NCI-H2196 treated with DMSO at 0.1 percent for 48 hours (cell line): Measurements from ENCODE around the gene ANKS3.

Source experiments
- DNase-seq: peaks from one replicate; lab custom pipeline; 2025; ENCODE audit not compliant: unreplicated experiment; lab: John Stamatoyannopoulos, UW

The ANKS3 gene

GRCh38 chr16:4734063-4734729 lies at the start of gene ANKS3, which contains the start of gene DNAAF8:
TSS of gene ANKS3 (minus strand) at chr16:4734271. CDS start at chr16:4730149, 4,122 bp downstream.
TSS of gene DNAAF8 (plus strand) at chr16:4734537. CDS start at chr16:4736515, 1,978 bp downstream.
- peak; percentile 94 for DNase-seq

GRCh38 chr16:4783251-4783950 lies 49.3 kb upstream of the ANKS3 start:
- no peak for DNase-seq

- no peak for DNase-seq
Observed at GRCh38 chr16:4780235-4780634, 46.2 kb upstream of the ANKS3 start.

- no peak for DNase-seq
Observed at GRCh38 chr16:4778050-4778392, 44.0 kb upstream of the ANKS3 start.

- no peak for DNase-seq
Observed at GRCh38 chr16:4777339-4778049, 43.4 kb upstream of the ANKS3 start.

DNA sequence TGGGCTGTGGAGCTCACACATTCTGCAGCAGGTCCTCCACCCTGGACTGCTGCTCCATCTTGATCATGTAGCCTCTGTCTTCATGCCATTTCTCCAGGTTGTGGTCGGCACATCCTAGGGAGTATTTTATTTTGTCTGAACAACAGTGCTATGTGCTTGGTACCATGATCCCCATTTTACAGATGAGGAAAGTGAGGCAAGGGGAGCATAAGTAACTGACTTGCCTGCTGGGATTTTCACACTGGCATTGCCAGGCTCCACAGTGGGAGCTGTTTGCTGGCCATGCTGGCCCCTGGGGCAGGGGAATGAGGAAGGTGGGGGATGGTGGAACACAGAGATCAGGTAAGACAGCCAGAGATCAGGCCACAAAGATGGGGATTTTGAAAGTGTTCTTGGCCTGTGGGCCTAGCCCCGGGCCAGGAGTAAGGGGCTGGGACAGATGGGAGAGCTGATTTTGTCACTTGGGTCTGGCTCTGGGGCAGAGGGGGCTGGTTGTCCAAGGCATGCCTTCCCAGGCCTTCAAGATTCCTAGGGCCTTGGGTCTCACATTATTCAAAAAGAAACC lies 42.2 kb upstream of the ANKS3 start:
- DNase-seq: no peak

- DNase-seq: no peak
Observed at GRCh38 chr16:4775005-4775404, 40.9 kb upstream of the ANKS3 start.

DNA sequence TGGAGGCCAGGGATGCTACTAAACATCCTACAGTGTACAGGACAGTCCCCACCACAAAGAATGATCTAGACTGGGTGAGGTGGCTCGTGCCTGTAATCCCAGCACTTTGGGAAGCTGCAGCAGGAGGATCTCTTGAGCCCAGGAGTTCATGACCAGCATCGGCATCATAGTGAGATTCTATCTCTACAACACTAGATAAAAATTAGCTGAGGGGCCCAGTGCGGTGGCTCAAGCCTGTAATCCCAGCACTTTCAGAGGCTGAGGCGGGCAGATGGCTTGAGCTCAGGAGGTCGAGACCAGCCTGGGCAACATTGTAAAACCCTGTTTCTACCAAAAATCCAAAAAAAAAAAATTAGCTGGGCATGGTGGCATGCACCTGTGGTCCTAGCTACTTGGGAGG lies 38.3 kb upstream of the ANKS3 start:
- no peak for DNase-seq

DNA sequence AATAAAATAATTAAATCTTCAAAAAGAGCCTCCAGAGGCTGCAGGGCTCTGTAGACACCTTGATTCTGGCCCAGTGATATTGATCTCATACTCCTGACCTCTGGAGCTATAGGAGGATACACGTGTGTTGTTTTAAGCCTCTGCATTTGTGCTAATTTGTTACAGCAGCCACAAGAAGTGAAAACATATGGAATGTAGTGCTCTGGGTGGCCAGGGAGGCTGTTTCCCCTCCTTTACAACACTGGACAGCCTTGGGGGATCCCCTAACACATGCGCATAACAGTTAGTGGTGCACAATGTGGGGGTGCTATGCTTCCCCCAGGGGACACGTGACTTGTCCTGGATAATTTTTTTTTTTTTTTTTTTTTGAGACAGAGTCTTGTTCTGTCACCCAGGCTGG lies 37.6 kb upstream of the ANKS3 start:
- no peak for DNase-seq

DNA sequence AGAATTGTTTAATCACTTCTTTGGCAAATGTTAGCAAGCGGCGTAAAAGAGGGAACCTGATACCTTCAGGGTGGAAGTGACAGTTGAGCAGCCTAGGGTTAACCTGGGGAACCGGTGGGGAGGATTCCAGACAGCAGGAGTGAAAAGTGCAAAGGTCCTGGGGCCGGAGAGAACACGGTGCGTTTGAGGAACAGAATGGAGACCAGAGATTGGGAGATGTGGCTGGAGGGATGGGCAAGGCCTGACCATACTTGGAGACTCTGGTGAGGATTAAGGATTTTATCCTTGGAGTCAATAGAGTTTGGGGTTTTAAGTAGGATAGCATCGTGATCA lies 35.2 kb upstream of the ANKS3 start:
- no peak for DNase-seq

- peak; percentile 91 for DNase-seq
Observed at GRCh38 chr16:4768549-4769305, 34.7 kb upstream of the ANKS3 start.

GRCh38 chr16:4767872-4768548 lies 33.9 kb upstream of the ANKS3 start:
- no peak for DNase-seq

GRCh38 chr16:4766875-4767628 lies 33.0 kb upstream of the ANKS3 start, which contains the start of gene ZNF500:
TSS of gene ZNF500 (minus strand) at chr16:4767162. CDS start at chr16:4765978, 1,184 bp downstream.
- DNase-seq: peak; percentile 91

- DNase-seq: no peak
Observed at GRCh38 chr16:4765511-4766474, 31.7 kb upstream of the ANKS3 start.

DNA sequence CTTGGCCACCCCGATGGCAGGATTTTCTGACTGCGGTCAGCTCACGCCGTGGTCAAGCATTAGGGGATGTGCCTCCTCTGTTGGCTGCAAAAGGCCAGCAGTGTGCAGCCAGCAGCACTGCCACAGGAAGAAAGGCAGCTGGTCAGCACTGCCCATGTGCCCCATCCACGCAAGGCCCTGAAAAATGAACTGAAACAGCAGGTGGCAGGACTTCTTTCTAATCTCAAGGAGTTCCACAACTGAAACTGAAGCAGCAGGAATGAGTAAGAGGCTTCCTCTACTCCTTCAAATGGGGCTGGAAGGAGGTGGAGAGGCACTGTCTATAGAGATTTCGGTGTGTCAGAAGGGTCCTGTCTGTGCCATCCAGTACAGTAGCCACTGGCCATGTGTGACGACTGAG lies 29.7 kb upstream of the ANKS3 start:
- DNase-seq: no peak

DNA sequence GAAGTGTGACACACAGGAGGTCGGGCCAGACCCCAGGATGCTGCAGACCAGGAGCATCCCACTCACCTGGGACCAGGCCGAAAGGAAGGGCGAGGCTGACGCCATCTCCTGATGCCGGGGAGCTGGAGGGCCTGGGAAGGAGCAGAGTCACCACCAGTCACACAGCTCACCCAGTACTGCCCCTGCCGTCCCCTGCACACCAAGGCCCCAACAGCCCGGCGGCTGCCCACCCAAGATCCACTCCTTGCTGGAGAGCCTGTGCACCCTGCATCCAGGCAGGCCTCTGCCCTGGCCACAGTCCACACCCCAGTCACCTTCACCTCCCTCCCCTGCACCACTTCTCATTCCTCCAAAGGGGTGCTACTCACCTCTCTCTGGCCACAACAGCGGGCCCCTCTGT lies 28.1 kb upstream of the ANKS3 start:
- no peak for DNase-seq

DNA sequence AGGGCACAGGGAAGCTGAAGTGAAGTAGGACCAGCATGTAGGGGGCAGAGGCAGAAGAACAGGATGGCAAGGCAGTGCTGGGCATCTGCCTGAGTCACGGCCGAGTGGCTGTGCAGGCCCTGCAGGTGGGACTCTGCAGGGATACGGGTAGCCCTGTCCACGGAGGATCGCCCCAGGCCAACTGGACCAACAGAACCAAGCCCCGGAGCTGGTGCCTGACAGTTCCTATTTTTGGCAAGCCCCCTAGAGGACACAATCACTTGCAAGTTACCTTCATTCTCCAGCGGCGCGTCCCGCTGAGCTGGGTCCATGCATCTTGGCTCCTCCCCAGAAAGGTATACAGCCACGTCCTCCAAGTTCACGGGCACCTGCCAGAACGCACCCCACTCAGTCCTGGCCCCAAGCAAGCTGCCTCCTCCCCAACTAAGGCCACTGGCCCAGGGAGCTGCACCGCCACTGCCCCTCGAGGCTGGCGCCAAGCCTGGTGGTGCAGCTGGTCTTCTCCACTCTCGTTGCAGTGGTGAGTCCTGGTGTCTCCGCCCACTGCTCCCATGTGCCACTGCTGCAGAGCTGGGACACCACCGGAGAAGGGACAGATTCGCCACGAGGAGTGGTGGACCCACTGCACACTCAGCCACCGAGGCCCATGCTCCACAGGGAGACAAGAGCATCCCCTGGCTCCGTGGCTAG lies 26.3 kb upstream of the ANKS3 start:
- DNase-seq: no peak

- no peak for DNase-seq
Observed at GRCh38 chr16:4755687-4756086, 21.6 kb upstream of the ANKS3 start.
